ENCODE measurements around the gene PLEKHH2. TPM values are rescaled to one million over a fixed set of nuclear protein-coding genes. Genes with fewer than 3 reads are reported as not detected.

The PLEKHH2 gene
- total RNA-seq, 4 donors from 2014 or later = 47.1 to 124 (median 74.8) TPM

- no peak for DNase-seq
- intact Hi-C loops (cut with DNase I; ENCODE audit: low total_unique reads) = no loop called here
These were observed 127.1 kb downstream of the PLEKHH2 start for GRCh38 chr2:43764086-43764705.

GRCh38 chr2:43766006-43766405, 128.9 kb downstream of the PLEKHH2 start:
- Histone ChIP-seq H3K4me1 (peaks cover 0 to 12% of the 10 kb centered on the region in 2 donors), H3K36me3 (no peaks in the 10 kb centered on the region), H3K9me3 (no peaks in the 10 kb centered on the region), H3K4me3 (no peak overlapping the region), H3K27me3 (no peaks in the 10 kb centered on the region), H3K27ac (peak overlapping the region; percentile 50 to 92)
- DNase-seq = no peak
- intact Hi-C loops (cut with DNase I; ENCODE audit: low total_unique reads) = no loop called here
- no peak for TF ChIP-seq CTCF (IDR thresholded peaks at IDR 0.05)
- no peak for TF ChIP-seq POLR2A (IDR thresholded peaks at IDR 0.05)

More at GRCh38 chr2:43764086-43764705, 127.1 kb downstream of the PLEKHH2 start:
- Histone ChIP-seq H3K4me1 (peaks cover 0 to 12% of the 10 kb centered on the region in 2 donors), H3K27me3 (no peaks in the 10 kb centered on the region), H3K27ac (peak overlapping the region; percentile 79 to 92), H3K4me3 (no peak overlapping the region), H3K36me3 (no peaks in the 10 kb centered on the region), H3K9me3 (no peaks in the 10 kb centered on the region)
- TF ChIP-seq CTCF (IDR thresholded peaks at IDR 0.05) (no peak), POLR2A (IDR thresholded peaks at IDR 0.05) (no peak)

GRCh38 chr2:43773876-43774613, 137.0 kb downstream of the PLEKHH2 start, which contains the start of gene DYNC2LI1:
Gene DYNC2LI1 (plus strand): TSS chr2:43774039. CDS start chr2:43774139, 100 bp downstream.
- intact Hi-C loops (cut with DNase I; ENCODE audit: low total_unique reads) = no loop called here

GRCh38 chr2:43774617-43775016, 137.6 kb downstream of the PLEKHH2 start:
- TF ChIP-seq POLR2A (IDR thresholded peaks at IDR 0.05) (no peak), CTCF (IDR thresholded peaks at IDR 0.05) (no peak)
- Histone ChIP-seq H3K27me3 (no peaks in the 10 kb centered on the region), H3K4me1 (no peaks in the 10 kb centered on the region), H3K9me3 (no peaks in the 10 kb centered on the region), H3K27ac (peak overlapping the region; percentile 90 to 95), H3K4me3 (peak overlapping the region; percentile 80 to 86), H3K36me3 (no peaks in the 10 kb centered on the region)
- intact Hi-C loops (cut with DNase I; ENCODE audit: low total_unique reads) = no loop called here
- DNase-seq = no peak

More at GRCh38 chr2:43773876-43774613, 137.0 kb downstream of the PLEKHH2 start, which contains the start of gene DYNC2LI1:
- Histone ChIP-seq H3K9me3 (no peaks in the 10 kb centered on the region), H3K4me3 (peak within 1 kb of the TSS; percentile 80 to 86), H3K27ac (peak within 1 kb of the TSS; percentile 90 to 95), H3K4me1 (no peaks in the 10 kb centered on the region), H3K27me3 (no peaks in the 10 kb centered on the region), H3K36me3 (no peaks in the 10 kb centered on the region)
- peak; percentile 78 to 91 for DNase-seq
- TF ChIP-seq CTCF (IDR thresholded peaks at IDR 0.05) (peak in 1 of 4 experiments; percentile 12), POLR2A (IDR thresholded peaks at IDR 0.05) (peak; percentile 49 to 70)

GRCh38 chr2:43776324-43776723, 139.3 kb downstream of the PLEKHH2 start:
- TF ChIP-seq POLR2A (IDR thresholded peaks at IDR 0.05) (no peak), CTCF (IDR thresholded peaks at IDR 0.05) (no peak)
- Histone ChIP-seq H3K27me3 (no peaks in the 10 kb centered on the region), H3K9me3 (no peaks in the 10 kb centered on the region), H3K27ac (no peak overlapping the region), H3K36me3 (no peaks in the 10 kb centered on the region), H3K4me3 (no peak overlapping the region), H3K4me1 (no peaks in the 10 kb centered on the region)
- DNase-seq = no peak
- intact Hi-C loops (cut with DNase I; ENCODE audit: low total_unique reads) = no loop called here
